ENCODE results near the gene TBX5. TPM values are rescaled to one million over a fixed set of nuclear protein-coding genes. Genes with fewer than 3 reads are reported as not detected.

The TBX5 gene
- total and polyA plus RNA-seq, 9 of the 15 experiments (the other 6 are each of a cell fraction or from before 2014, with no cell fraction given) = not detected

- no peak for TF ChIP-seq ZNF511 (CRISPR knock-in tag; IDR thresholded peaks at IDR 0.05)
- no peak for TF ChIP-seq ZNF280A (IDR thresholded peaks at IDR 0.05; ENCODE audit: low read depth, partially characterized antibody)
- TF ChIP-seq FOXO4 (CRISPR knock-in tag; IDR thresholded peaks at IDR 0.05) = no peak
- TF ChIP-seq ZNF239 (CRISPR knock-in tag; IDR thresholded peaks at IDR 0.05) = no peak
- no peak for TF ChIP-seq SETDB1 (IDR thresholded peaks at IDR 0.05; ENCODE audit: low read length)
- no peak for TF ChIP-seq MITF (IDR thresholded peaks at IDR 0.05)
- TF ChIP-seq CREM (IDR thresholded peaks at IDR 0.05; ENCODE audit: low read depth) = no peak
- no peak for TF ChIP-seq HOMEZ (CRISPR knock-in tag; IDR thresholded peaks at IDR 0.05)
- TF ChIP-seq ZBTB1 (CRISPR knock-in tag; IDR thresholded peaks at IDR 0.05; ENCODE audit: borderline replicate concordance, low read depth) = no peak
Observed at GRCh38 chr12:114445401-114446323, 39.7 kb upstream of the TBX5 start (continued).
